GM12878 (cell line): Measurements from ENCODE around the gene IKBIP. TPM values are rescaled to one million over a fixed set of nuclear protein-coding genes. Genes with fewer than 3 reads are reported as not detected.
A peak's percentile ranks its signal among the peaks of the same experiment; 100 is the strongest.

ENCODE experiments used
- CBFB ChIP-seq: IDR thresholded peaks from 2 replicates; pipeline ENCODE4 v1.6.1; 2016; ENCODE audit warnings: antibody characterized with exemption, low read depth
- CEBPB ChIP-seq, 2 experiments: fragments of 150-350 bp in 1 of 2; IDR thresholded peaks; 2 replicates each; pipeline ENCODE4 v1.6.1; 2012 to 2014; ENCODE audit warnings: low read depth in 2 of 2, low read length in 2 of 2, borderline replicate concordance in 1 of 2, inconsistent platforms in 1 of 2
- CREM ChIP-seq: IDR thresholded peaks from 2 replicates; pipeline ENCODE4 v1.6.1; 2014; ENCODE audit warnings: antibody characterized with exemption, low read depth
- GABPA ChIP-seq: IDR thresholded peaks from 2 replicates; pipeline ENCODE4 v1.6.1; 2014; ENCODE audit warnings: antibody characterized with exemption, low read depth, mild to moderate bottlenecking, inconsistent platforms
- IKZF1 ChIP-seq: fragments of 450-650 bp; conservative IDR thresholded peaks from 2 replicates; pipeline ENCODE4 v1.6.1; 2017; ENCODE audit warnings: antibody characterized with exemption, mild to moderate bottlenecking
- IRF4 ChIP-seq: IDR thresholded peaks from 2 replicates; pipeline ENCODE4 v1.6.1; 2011; ENCODE audit warnings: low read depth, low read length
- KLF5 ChIP-seq: fragments of 450-650 bp; IDR thresholded peaks from 2 replicates; pipeline ENCODE4 v1.6.1; 2014; ENCODE audit warnings: mild to moderate bottlenecking; ENCODE audit not compliant: partially characterized antibody
- MTA2 ChIP-seq: fragments of 450-650 bp; IDR thresholded peaks from 2 replicates; pipeline ENCODE4 v1.6.1; 2016; ENCODE audit warnings: low read depth, mild to moderate bottlenecking, moderate library complexity
- MTA3 ChIP-seq: IDR thresholded peaks from 2 replicates; pipeline ENCODE4 v1.6.1; 2012; ENCODE audit warnings: low read length, inconsistent platforms, borderline replicate concordance
- NR2C1 ChIP-seq: fragments of 450-650 bp; IDR thresholded peaks from 2 replicates; pipeline ENCODE4 v1.6.1; 2017; ENCODE audit warnings: antibody characterized with exemption, mild to moderate bottlenecking, moderate library complexity
- PAX5 ChIP-seq: IDR thresholded peaks from 2 replicates; pipeline ENCODE4 v1.6.1; 2011; ENCODE audit warnings: low read depth, low read length, borderline replicate concordance
- PAX8 ChIP-seq: fragments of 450-650 bp; IDR thresholded peaks from 2 replicates; pipeline ENCODE4 v1.6.1; 2017; ENCODE audit warnings: mild to moderate bottlenecking, moderate library complexity
- RAD51 ChIP-seq: fragments of 450-650 bp; IDR thresholded peaks from 2 replicates; pipeline ENCODE4 v1.6.1; 2016; ENCODE audit warnings: moderate library complexity, mild to moderate bottlenecking, inconsistent platforms
- RB1 ChIP-seq: fragments of 450-650 bp; formaldehyde crosslinking; IDR thresholded peaks from 2 replicates; pipeline ENCODE4 v1.6.1; 2017; ENCODE audit warnings: mild to moderate bottlenecking, borderline replicate concordance
- RUNX3 ChIP-seq: IDR thresholded peaks from 2 replicates; pipeline ENCODE4 v1.6.1; 2012; ENCODE audit warnings: low read length, inconsistent platforms
- TCF12 ChIP-seq: IDR thresholded peaks from 2 replicates; pipeline ENCODE4 v1.6.1; 2011; ENCODE audit warnings: low read depth, mild to moderate bottlenecking, low read length
- ZBED1 ChIP-seq: IDR thresholded peaks from 2 replicates; pipeline ENCODE4 v1.6.1; 2016; ENCODE audit warnings: borderline replicate concordance
- polyA plus RNA-seq, 11 experiments: library from polyadenylated mRNA; depleted of rRNA in 4 of 11; unstranded in 6 of 11; stranded (reverse) in 5 of 11; fragments of >200 nt; fragmentation: Nextera tagmentation in 4 of 11; fragmentation: Illumina TruSeq in 1 of 11; extraction: Ambion mirVana in 4 of 11; extraction: Trizol in 1 of 11; gene quantifications; 1 replicate in 1 of 11; 2 replicates in 10 of 11; pipeline versions ENCODE4 v1.2.1 to v1.2.3, GENCODE V29; 2011 to 2016; ENCODE audit warnings: inconsistent platforms in 2 of 11, missing spikeins in 2 of 11, low read depth in 1 of 11
- total RNA-seq, 4 experiments: library from RNA; depleted of rRNA in 3 of 4; stranded (reverse); fragments of >200 nt in 3 of 4; fragmentation: Illumina TruSeq in 1 of 4; extraction: Trizol in 1 of 4; gene quantifications; 2 replicates each; pipeline versions ENCODE4 v1.2.1 to v1.2.3, GENCODE V29; 2013 to 2021
- TF ChIP-seq, protein P1 (sequence below): fragments of 450-650 bp; IDR thresholded peaks from 2 replicates; pipeline ENCODE4 v1.6.1; 2016; ENCODE audit warnings: mild to moderate bottlenecking, moderate library complexity, borderline replicate concordance
- TF ChIP-seq, protein P2 (sequence below): IDR thresholded peaks from 2 replicates; pipeline ENCODE4 v1.6.1; 2012; ENCODE audit warnings: low read depth, low read length, improper control_type of control experiment
- TF ChIP-seq, protein P3 (sequence below): fragments of 450-650 bp; IDR thresholded peaks from 2 replicates; pipeline ENCODE4 v1.6.1; 2014; ENCODE audit warnings: mild to moderate bottlenecking
- TF ChIP-seq, protein P4 (sequence below): IDR thresholded peaks from 2 replicates; pipeline ENCODE4 v1.6.1; 2012; ENCODE audit warnings: low read depth, low read length, improper control_type of control experiment
- TF ChIP-seq, protein P5 (sequence below): fragments of 450-650 bp; conservative IDR thresholded peaks from 2 replicates; pipeline ENCODE4 v1.6.1; 2017; ENCODE audit warnings: mild to moderate bottlenecking, moderate library complexity

The IKBIP gene
- total and polyA plus RNA-seq, 10 of the 15 experiments (the other 5 are each of a cell fraction or from before 2014, with no cell fraction given): 5.4 to 34.5 (median 18.4) TPM

DNA sequence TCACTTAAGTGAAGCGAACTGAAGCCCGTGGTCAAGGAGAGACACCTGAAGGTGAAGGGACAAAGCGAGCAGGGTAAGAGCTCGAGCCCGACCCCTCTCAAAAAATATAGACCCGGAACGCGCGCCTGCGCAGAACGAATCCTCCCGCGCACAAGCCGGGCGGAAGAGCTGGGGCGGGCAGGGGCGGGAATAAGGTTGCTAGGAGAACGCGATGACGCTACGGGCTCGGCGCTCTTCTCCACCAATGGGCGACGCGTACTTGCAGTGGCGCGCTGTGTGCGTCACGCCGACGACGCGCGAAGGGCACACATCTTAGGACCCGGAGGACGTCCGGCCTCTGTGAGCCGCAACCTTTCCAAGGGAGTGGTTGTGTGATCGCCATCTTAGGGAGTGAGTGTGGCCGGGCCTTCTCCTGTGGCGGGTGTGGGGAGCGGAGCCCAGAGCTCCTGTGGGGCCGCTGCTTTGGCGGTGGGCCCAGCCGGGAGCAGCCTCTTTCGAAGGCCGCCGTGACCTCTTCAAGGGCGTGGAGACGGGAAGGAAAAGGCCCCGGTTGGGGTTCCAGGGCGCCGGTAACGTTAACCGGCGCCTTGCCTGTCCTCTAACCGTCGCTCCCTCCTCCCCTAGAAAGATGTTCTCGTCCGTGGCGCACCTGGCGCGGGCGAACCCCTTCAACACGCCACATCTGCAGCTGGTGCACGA lies 51.1 kb downstream of the IKBIP start, which contains the start of gene SLC25A3 (continued):
- TF ChIP-seq TCF12: peak; percentile 67; the same call in 1 of the 2 replicates
- peak; percentile 78; the same call in 1 of the 2 replicates for TF ChIP-seq RB1
- peak; percentile 86 for TF ChIP-seq RUNX3
- TF ChIP-seq, protein P1, sequence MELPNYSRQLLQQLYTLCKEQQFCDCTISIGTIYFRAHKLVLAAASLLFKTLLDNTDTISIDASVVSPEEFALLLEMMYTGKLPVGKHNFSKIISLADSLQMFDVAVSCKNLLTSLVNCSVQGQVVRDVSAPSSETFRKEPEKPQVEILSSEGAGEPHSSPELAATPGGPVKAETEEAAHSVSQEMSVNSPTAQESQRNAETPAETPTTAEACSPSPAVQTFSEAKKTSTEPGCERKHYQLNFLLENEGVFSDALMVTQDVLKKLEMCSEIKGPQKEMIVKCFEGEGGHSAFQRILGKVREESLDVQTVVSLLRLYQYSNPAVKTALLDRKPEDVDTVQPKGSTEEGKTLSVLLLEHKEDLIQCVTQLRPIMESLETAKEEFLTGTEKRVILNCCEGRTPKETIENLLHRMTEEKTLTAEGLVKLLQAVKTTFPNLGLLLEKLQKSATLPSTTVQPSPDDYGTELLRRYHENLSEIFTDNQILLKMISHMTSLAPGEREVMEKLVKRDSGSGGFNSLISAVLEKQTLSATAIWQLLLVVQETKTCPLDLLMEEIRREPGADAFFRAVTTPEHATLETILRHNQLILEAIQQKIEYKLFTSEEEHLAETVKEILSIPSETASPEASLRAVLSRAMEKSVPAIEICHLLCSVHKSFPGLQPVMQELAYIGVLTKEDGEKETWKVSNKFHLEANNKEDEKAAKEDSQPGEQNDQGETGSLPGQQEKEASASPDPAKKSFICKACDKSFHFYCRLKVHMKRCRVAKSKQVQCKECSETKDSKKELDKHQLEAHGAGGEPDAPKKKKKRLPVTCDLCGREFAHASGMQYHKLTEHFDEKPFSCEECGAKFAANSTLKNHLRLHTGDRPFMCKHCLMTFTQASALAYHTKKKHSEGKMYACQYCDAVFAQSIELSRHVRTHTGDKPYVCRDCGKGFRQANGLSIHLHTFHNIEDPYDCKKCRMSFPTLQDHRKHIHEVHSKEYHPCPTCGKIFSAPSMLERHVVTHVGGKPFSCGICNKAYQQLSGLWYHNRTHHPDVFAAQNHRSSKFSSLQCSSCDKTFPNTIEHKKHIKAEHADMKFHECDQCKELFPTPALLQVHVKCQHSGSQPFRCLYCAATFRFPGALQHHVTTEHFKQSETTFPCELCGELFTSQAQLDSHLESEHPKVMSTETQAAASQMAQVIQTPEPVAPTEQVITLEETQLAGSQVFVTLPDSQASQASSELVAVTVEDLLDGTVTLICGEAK: peak; percentile 70; the same call in 1 of the 2 replicates
- no peak for TF ChIP-seq MTA2
- TF ChIP-seq GABPA: peak; percentile 61; the same call in 1 of the 2 replicates
- peak; percentile 65; the same call in 1 of the 2 replicates for TF ChIP-seq PAX5
- TF ChIP-seq NR2C1: peak; percentile 57; the same call in 1 of the 2 replicates
- TF ChIP-seq, protein P2, sequence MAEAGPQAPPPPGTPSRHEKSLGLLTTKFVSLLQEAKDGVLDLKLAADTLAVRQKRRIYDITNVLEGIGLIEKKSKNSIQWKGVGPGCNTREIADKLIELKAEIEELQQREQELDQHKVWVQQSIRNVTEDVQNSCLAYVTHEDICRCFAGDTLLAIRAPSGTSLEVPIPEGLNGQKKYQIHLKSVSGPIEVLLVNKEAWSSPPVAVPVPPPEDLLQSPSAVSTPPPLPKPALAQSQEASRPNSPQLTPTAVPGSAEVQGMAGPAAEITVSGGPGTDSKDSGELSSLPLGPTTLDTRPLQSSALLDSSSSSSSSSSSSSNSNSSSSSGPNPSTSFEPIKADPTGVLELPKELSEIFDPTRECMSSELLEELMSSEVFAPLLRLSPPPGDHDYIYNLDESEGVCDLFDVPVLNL: peak; percentile 64; the same call in 1 of the 2 replicates
- TF ChIP-seq MTA3: no peak
- TF ChIP-seq IRF4: 0 out of 2 replicates have a peak, but pooled peaks have one; percentile 11
- TF ChIP-seq ZBED1: peak; percentile 55; the same call in 1 of the 2 replicates
- TF ChIP-seq KLF5: peak; percentile 74
- TF ChIP-seq PAX8: no peak
- TF ChIP-seq, protein P3, sequence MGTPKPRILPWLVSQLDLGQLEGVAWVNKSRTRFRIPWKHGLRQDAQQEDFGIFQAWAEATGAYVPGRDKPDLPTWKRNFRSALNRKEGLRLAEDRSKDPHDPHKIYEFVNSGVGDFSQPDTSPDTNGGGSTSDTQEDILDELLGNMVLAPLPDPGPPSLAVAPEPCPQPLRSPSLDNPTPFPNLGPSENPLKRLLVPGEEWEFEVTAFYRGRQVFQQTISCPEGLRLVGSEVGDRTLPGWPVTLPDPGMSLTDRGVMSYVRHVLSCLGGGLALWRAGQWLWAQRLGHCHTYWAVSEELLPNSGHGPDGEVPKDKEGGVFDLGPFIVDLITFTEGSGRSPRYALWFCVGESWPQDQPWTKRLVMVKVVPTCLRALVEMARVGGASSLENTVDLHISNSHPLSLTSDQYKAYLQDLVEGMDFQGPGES: 0 out of 2 replicates have a peak, but pooled peaks have one; percentile 36
- no peak for TF ChIP-seq RAD51
- no peak for TF ChIP-seq CEBPB (IDR thresholded peaks at IDR 0.05; ENCODE audit: borderline replicate concordance in 1 of 2, low read depth in 2 of 2, low read length in 2 of 2)
- TF ChIP-seq IKZF1: peak; percentile 73
- TF ChIP-seq, protein P4, sequence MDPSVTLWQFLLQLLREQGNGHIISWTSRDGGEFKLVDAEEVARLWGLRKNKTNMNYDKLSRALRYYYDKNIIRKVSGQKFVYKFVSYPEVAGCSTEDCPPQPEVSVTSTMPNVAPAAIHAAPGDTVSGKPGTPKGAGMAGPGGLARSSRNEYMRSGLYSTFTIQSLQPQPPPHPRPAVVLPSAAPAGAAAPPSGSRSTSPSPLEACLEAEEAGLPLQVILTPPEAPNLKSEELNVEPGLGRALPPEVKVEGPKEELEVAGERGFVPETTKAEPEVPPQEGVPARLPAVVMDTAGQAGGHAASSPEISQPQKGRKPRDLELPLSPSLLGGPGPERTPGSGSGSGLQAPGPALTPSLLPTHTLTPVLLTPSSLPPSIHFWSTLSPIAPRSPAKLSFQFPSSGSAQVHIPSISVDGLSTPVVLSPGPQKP: no peak
- TF ChIP-seq CREM: peak; percentile 99
- TF ChIP-seq, protein P5, sequence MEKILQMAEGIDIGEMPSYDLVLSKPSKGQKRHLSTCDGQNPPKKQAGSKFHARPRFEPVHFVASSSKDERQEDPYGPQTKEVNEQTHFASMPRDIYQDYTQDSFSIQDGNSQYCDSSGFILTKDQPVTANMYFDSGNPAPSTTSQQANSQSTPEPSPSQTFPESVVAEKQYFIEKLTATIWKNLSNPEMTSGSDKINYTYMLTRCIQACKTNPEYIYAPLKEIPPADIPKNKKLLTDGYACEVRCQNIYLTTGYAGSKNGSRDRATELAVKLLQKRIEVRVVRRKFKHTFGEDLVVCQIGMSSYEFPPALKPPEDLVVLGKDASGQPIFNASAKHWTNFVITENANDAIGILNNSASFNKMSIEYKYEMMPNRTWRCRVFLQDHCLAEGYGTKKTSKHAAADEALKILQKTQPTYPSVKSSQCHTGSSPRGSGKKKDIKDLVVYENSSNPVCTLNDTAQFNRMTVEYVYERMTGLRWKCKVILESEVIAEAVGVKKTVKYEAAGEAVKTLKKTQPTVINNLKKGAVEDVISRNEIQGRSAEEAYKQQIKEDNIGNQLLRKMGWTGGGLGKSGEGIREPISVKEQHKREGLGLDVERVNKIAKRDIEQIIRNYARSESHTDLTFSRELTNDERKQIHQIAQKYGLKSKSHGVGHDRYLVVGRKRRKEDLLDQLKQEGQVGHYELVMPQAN: peak; percentile 68
- TF ChIP-seq CBFB: peak; percentile 97
